Memory B cell (primary cell): ENCODE results near the gene ZNRF1.
"Not testable (repeated sequence)": the region's sequence is repeated elsewhere in the genome, so short reads cannot be mapped to it uniquely, and the experiment has no call there.

Experiments
- ATAC-seq: fragments of 150-1000 bp; cut with Tn5 transposase; 2 replicates; pipeline ENCODE4 v1.10.0; 2021; ENCODE audit warnings: low read depth, mild to moderate bottlenecking, moderate library complexity
- DNase-seq, 2 donors: peaks; one replicate each; pipeline ENCODE4 v3.0.0; 2022; ENCODE audit warnings: low spot score in 2 of 2
- H3K27ac Mint-ChIP-seq: one replicate; pipeline ENCODE4 v1.8.0; 2022; ENCODE audit warnings: mild to moderate bottlenecking, moderate library complexity, mixed read lengths
- H3K27me3 Mint-ChIP-seq: one replicate; pipeline ENCODE4 v1.8.0; 2022; ENCODE audit warnings: mixed read lengths
- H3K36me3 Mint-ChIP-seq: one replicate; pipeline ENCODE4 v1.8.0; 2022; ENCODE audit warnings: mild to moderate bottlenecking, mixed read lengths
- H3K4me1 Mint-ChIP-seq: one replicate; pipeline ENCODE4 v1.8.0; 2022; ENCODE audit warnings: mixed read lengths
- H3K4me3 Mint-ChIP-seq: one replicate; pipeline ENCODE4 v1.8.0; 2022; ENCODE audit warnings: mild to moderate bottlenecking, moderate library complexity, mixed read lengths
- H3K9me3 Mint-ChIP-seq: one replicate; pipeline ENCODE4 v1.8.0; 2022; ENCODE audit warnings: mixed read lengths

The ZNRF1 gene

DNA sequence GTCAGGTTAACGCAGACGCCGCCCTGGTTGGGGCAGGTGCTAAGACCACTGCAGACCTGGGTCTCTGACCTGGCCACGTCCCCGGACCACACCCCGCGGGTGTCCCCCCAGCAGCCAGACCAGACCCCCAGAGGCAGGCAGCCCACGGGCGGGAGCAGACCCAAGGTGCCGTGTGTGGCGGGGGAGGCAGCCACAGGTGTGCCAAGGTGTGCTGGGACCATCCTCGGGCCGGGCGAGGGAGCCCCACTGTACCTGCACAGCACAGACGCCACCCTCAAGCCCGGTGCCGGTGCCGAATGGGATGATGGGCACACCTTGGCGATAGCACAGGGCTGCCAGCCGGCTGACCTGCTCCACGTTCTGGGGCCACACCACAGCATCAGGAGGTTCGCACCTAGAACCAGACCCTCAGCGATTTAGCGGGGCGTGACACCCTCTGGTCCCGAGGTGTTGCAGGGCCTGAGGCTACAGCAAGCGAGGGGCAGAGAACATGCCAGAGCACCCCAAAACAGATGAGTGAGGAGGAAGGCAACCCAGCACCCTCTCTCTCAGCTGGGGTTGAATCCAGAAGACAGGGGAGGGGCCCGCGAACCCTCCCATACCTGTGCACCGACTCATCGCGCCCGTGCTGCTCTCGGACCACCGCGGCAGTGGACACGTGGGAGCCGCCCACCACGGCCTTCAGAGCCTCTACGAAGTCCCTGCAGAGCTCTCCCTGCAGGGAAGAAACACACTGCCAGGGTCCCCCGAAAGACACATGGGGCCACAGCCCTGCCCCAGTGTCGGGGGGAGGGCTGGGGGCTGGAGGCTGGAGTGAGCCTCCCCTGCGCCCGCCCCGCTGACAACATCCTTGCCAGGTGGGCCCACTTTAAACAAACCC lies 116.4 kb downstream of the ZNRF1 start:
- peaks cover 15% of the 10 kb centered on the region for H3K4me1 Mint-ChIP-seq
- H3K27me3 Mint-ChIP-seq = peaks cover 19% of the 10 kb centered on the region
- H3K4me3 Mint-ChIP-seq = no peak overlapping the region
- DNase-seq (no peak), ATAC-seq (no peak)
- no peaks in the 10 kb centered on the region for H3K9me3 Mint-ChIP-seq
- H3K36me3 Mint-ChIP-seq = no peaks in the 10 kb centered on the region
- no peak overlapping the region for H3K27ac Mint-ChIP-seq

DNA sequence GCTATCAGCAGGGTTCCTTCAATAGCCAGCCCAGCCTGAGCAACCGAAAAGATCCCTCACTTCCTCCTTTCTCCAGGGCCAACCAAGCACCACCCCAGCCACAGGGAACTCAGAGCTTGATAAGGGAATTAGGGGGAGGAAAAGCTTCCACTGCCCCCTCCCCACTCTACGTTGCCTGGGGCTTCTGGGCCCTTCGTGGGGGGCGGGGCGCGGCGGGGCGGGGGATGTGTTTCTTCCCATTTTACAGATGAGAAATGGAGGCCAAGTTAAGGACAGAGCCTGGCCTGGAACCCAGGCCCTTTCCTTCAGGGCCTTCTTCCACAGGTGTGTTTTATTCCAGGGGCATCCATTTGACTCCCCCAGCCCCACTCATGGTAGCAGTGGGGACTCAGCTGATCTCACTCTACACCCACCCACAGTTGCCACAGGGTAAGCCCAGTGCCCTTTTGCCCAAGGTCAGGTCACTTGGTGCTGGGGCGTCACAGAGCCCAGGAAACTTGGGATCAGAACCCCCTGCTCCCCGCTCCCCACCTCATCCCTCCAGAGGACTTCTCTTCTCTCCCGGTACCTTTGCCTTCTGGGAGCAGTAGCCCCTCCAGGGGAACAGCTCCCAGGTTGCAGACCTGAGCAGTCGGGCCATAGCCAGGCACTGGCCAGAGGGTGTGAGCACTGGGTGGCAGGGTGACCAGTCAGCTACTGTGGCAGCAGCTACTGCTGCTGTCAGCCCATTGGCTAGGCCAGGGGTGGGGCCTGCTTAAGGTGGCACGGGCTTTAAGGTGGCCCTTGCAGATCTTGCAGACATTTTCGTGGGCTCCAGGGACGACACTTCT lies 117.5 kb downstream of the ZNRF1 start, which contains the start of gene LDHD:
TSS of gene LDHD (minus strand) at position 700 of the 830 bp plus-strand sequence. CDS start at position 640, 60 bp downstream.
- Mint-ChIP-seq H3K27ac (no peak within 1 kb of the TSS), H3K4me3 (no peak within 1 kb of the TSS), H3K9me3 (peaks cover under 1% of the 10 kb centered on the region), H3K4me1 (peaks cover 4% of the 10 kb centered on the region), H3K36me3 (no peaks in the 10 kb centered on the region), H3K27me3 (peaks cover 13% of the 10 kb centered on the region)
- no peak for DNase-seq
- ATAC-seq = no peak

- ATAC-seq (no peak), DNase-seq (no peak)
- H3K27ac Mint-ChIP-seq = no peak overlapping the region
- H3K27me3 Mint-ChIP-seq = peaks cover 9% of the 10 kb centered on the region
- H3K9me3 Mint-ChIP-seq = peaks cover 2% of the 10 kb centered on the region
- H3K4me3 Mint-ChIP-seq = no peak overlapping the region
- no peaks in the 10 kb centered on the region for H3K36me3 Mint-ChIP-seq
- peaks cover 3% of the 10 kb centered on the region for H3K4me1 Mint-ChIP-seq
Measured at GRCh38 chr16:75116911-75117245, 118.1 kb downstream of the ZNRF1 start.

DNA sequence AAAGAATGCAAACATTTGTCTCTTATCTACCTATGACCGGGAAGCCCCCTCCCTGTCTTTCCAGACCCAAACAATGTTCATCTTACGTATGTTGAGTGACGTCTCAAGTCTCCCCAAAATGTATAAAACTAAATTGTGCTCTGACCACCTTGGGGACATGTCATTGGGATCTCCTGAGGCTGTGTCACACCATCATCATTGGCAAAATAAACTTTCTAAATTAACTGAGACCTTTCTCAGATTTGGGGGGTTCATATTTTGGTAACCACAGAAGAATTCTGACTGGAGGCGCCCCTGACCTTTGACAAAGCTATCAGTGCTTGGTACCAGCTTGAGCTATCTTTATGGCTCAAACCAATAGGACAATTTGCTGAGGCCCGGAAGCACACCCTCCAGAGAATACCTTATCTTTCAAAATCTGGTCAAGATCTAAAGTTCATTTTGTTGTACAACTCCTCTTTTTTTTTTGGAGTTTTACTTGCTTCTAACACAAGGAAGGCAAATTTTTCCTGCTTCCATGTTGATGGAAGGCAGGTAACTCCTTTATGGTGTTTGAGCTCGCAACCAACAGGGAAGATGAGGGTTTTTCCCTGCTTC lies 120.2 kb downstream of the ZNRF1 start:
- H3K4me3 Mint-ChIP-seq = no peak overlapping the region
- H3K27ac Mint-ChIP-seq = no peak overlapping the region
- no peak for ATAC-seq
- H3K9me3 Mint-ChIP-seq = peaks cover 5% of the 10 kb centered on the region
- DNase-seq = no peak
- no peaks in the 10 kb centered on the region for H3K27me3 Mint-ChIP-seq
- peaks cover 3% of the 10 kb centered on the region for H3K36me3 Mint-ChIP-seq
- H3K4me1 Mint-ChIP-seq = no peaks in the 10 kb centered on the region

DNA sequence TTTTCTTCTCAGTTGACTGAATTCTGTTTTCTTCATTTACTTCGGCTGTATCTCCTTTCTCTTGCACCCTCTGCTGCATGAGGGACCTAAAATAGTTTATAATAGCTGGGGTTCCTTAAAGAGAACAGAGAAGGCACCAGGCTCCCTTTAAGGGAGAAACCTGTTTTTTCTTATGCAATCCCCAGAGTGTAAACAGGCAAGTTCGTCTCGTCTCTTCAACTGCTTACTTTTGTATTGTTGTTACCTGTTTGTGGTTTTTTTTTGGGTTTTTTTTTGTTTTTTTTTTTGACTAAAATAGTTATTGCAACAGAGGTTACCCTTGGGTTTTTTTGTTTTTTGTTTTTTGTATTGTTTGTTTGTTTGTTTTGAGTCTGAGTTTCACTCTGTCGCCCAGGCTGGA lies 121.4 kb downstream of the ZNRF1 start:
- Mint-ChIP-seq H3K4me3 (no peak overlapping the region), H3K27ac (no peak overlapping the region), H3K9me3 (peaks cover 6% of the 10 kb centered on the region), H3K4me1 (no peaks in the 10 kb centered on the region), H3K36me3 (peaks cover 3% of the 10 kb centered on the region), H3K27me3 (no peaks in the 10 kb centered on the region)
- DNase-seq (no peak), ATAC-seq (no peak)

DNA sequence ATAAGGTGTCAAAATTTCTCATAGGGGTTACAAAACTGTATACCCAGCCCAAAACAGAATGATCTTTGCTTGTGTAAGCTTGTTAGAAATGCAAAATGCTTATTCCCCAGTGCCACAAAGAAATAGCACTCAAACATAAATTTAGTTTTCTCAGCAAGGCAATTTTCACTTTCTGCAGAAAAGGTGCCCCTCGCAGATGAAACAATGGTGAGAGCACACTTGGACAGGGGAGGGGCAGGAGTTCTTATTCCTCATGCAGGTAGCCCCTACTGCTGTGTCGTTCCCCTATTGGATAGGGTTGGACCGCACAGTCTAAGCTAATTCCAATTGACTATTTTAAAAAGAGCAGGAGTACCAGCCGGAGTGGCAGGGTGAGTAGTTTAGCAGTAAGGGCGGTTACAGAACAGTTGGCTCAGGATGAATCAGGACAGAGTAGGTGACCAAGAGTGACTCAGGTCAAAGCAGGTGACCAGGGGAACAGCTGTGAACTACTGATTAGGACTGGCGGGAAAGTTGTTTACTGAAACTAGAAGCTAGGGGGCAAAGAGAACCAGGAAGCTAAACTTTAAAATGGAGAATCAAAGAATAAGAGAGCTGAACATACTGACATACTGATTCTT lies 123.2 kb downstream of the ZNRF1 start:
- ATAC-seq (no peak), DNase-seq (no peak)
- Mint-ChIP-seq H3K27ac (no peak overlapping the region), H3K27me3 (no peaks in the 10 kb centered on the region), H3K36me3 (peaks cover 3% of the 10 kb centered on the region), H3K4me1 (no peaks in the 10 kb centered on the region), H3K9me3 (peaks cover 6% of the 10 kb centered on the region), H3K4me3 (no peak overlapping the region)

DNA sequence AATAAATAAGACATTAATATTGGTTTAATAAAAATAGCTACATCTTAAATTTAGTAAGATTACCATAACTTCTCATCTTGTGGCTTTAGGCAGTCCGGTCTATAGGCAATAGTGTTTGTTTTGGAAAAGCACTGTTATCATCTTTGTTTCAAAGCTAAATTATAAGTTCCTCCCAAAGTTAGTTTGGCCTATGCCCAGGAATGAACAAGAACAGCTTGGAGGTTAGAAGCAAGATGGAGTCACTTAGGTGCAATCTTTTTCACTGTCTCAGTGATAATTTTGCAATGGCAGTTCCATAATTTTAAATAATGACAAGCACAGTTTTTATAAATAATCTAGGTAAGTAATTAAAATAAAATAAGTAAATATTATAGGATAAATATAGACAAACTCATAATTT lies 123.8 kb downstream of the ZNRF1 start:
- Mint-ChIP-seq H3K4me1 (no peaks in the 10 kb centered on the region), H3K4me3 (no peak overlapping the region), H3K9me3 (peaks cover 6% of the 10 kb centered on the region), H3K36me3 (peaks cover 3% of the 10 kb centered on the region), H3K27ac (no peak overlapping the region), H3K27me3 (no peaks in the 10 kb centered on the region)
- no peak for ATAC-seq
- DNase-seq = no peak

DNA sequence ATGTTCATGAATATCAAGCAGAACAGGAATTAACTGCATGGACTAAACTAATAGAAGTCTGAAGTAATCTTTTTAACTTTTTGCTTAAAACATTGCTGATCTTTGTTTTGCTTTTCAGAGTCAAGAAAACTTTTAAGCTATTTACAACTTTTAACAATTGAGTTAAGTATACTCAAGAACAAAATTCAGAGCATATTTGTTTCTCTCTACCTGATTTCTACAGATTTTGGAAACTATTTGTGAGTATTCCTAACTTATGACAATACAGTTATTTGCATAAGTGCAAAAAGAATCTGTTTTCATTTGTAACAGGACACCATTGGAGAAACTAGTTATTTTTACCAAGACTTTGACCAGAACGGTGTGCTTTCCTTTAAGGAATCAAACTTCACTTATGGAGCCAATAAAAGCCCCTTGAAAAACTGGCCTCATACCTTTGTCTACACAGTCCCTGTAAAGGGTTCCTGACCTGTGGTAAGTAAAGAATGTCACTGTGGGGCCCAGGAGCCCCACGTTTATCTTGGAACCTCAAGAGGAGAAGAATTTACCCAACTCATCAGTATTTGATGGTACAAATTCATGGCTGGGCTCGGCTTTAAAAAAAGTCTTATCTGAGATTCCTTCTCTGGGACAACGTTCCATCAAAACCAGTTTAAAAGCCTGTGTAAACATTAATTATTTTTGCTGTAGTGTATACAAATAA lies 129.0 kb downstream of the ZNRF1 start:
- no peaks in the 10 kb centered on the region for H3K4me1 Mint-ChIP-seq
- H3K9me3 Mint-ChIP-seq = peaks cover 2% of the 10 kb centered on the region
- ATAC-seq = no peak
- no peak overlapping the region for H3K4me3 Mint-ChIP-seq
- no peak for DNase-seq
- H3K36me3 Mint-ChIP-seq = no peaks in the 10 kb centered on the region
- H3K27ac Mint-ChIP-seq = no peak overlapping the region
- peaks cover 5% of the 10 kb centered on the region for H3K27me3 Mint-ChIP-seq

- ATAC-seq, H3K4me1 Mint-ChIP-seq, H3K36me3 Mint-ChIP-seq, H3K27me3 Mint-ChIP-seq, H3K4me3 Mint-ChIP-seq, H3K9me3 Mint-ChIP-seq, DNase-seq, H3K27ac Mint-ChIP-seq: not testable (repeated sequence)
Measured at GRCh38 chr16:75129421-75130149, 130.8 kb downstream of the ZNRF1 start.

GRCh38 chr16:75130150-75130771 lies 131.4 kb downstream of the ZNRF1 start:
- H3K27ac Mint-ChIP-seq = no peak overlapping the region
- ATAC-seq (no peak), DNase-seq (no peak)
- H3K36me3 Mint-ChIP-seq = no peaks in the 10 kb centered on the region
- no peak overlapping the region for H3K4me3 Mint-ChIP-seq
- H3K27me3 Mint-ChIP-seq = peaks cover 8% of the 10 kb centered on the region
- no peaks in the 10 kb centered on the region for H3K4me1 Mint-ChIP-seq
- H3K9me3 Mint-ChIP-seq = peaks cover 1% of the 10 kb centered on the region

DNA sequence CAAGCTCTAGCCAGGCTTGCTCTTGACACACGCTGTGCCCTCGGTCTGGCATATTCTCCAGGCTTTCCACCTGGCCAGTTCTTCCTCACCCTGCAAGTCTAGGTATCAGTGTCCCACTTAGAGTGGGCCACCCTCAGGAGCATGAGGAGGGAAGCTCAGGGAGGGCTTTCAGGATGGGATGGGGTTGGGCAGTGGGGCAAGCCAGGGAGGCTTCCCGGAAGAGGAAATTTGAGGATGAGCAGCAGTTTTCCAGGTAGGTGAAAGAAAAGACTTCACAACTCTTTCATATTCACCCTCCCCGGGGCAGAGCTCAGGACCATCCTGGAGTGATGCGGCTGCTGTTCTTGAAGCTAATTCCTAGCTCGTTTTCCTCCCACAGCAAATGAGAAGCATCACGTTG lies 132.3 kb downstream of the ZNRF1 start:
- ATAC-seq (no peak), DNase-seq (no peak)
- Mint-ChIP-seq H3K27me3 (peaks cover 8% of the 10 kb centered on the region), H3K9me3 (peaks cover 1% of the 10 kb centered on the region), H3K4me3 (no peak overlapping the region), H3K36me3 (no peaks in the 10 kb centered on the region), H3K27ac (no peak overlapping the region), H3K4me1 (no peaks in the 10 kb centered on the region)

- Mint-ChIP-seq H3K4me1 (peaks cover 9% of the 10 kb centered on the region), H3K27me3 (peaks cover 2% of the 10 kb centered on the region), H3K36me3 (no peaks in the 10 kb centered on the region), H3K9me3 (peaks cover 2% of the 10 kb centered on the region), H3K27ac (no peak overlapping the region), H3K4me3 (no peak overlapping the region)
- ATAC-seq = peak; percentile 6
- DNase-seq = no peak
Measured at GRCh38 chr16:75138233-75138632, 139.4 kb downstream of the ZNRF1 start.
